HCT116 (cell line): ENCODE data around the gene ESF1. TPM values are rescaled to one million over a fixed set of nuclear protein-coding genes. Genes with fewer than 3 reads are reported as not detected.

Experiments
- ATAC-seq: fragments of 200-7000 bp; cut with Tn5 transposase; 2 replicates; pipeline ENCODE4 v1.9.1; 2020; ENCODE audit warnings: mild to moderate bottlenecking, moderate library complexity
- BruUV-seq: library from RNA; stranded (reverse); fragments of 400-500 nt; replicated peaks from 2 replicates; lab custom pipeline; 2021; lab: Mats Ljungman, UMichigan
- CTCF ChIA-PET: fragments of 300-600 bp; sonication (Branson Sonifier 250); formaldehyde crosslinking; loops from one replicate; lab custom pipeline; 2021; ENCODE audit warnings: antibody characterized with exemption; lab: Charles Lee
- POLR2A ChIA-PET: fragments of 300-600, 350-600 bp; sonication (Branson Sonifier 250); formaldehyde crosslinking; loops from one replicate; lab custom pipeline; 2021; ENCODE audit warnings: antibody characterized with exemption; lab: Charles Lee
- RAD21 ChIA-PET, 2 experiments: fragments of 300-600 bp; sonication (Branson Sonifier 250); formaldehyde crosslinking; loops; one replicate each; lab custom pipeline; 2023; ENCODE audit warnings: low total read pairs in 2 of 2; ENCODE audit not compliant: uncharacterized antibody in 2 of 2, unreplicated experiment in 2 of 2, low non-redundant PET in 1 of 2; lab: Charles Lee
- DNase-seq: peaks from one replicate; pipeline ENCODE4 v3.0.0-alpha.2; 2010; ENCODE audit warnings: low read depth, low spot score
- H2AFZ ChIP-seq: fragments of 200-600 bp; shearing (Covaris generic), sonication (generic); 2 replicates; pipeline ENCODE4 v1.6.1; 2017; ENCODE audit warnings: low read depth, mixed run types, mixed read lengths, antibody characterized with exemption, low read length; ENCODE audit not compliant: poor library complexity, severe bottlenecking
- H3K27ac ChIP-seq: 2 replicates; pipeline ENCODE4 v1.5.1; 2012; ENCODE audit warnings: low read depth, low read length
- H3K27me3 ChIP-seq: fragments of 200-600 bp; sonication (generic); 2 replicates; pipeline ENCODE4 v1.6.1; 2016; ENCODE audit warnings: mixed run types, low read length, mixed read lengths; ENCODE audit not compliant: insufficient read depth
- H3K36me3 ChIP-seq, 2 experiments: fragments of 200-500 bp in 1 of 2; fragments of 200-600 bp in 1 of 2; sonication (Bioruptor generic) in 1 of 2; sonication (generic) in 1 of 2; 2 replicates each; pipeline versions ENCODE4 v1.5.1 to v1.6.1; 2014 to 2016; ENCODE audit warnings: low read length in 2 of 2, inconsistent platforms in 1 of 2, mixed read lengths in 1 of 2, mixed run types in 1 of 2; ENCODE audit not compliant: insufficient read depth in 2 of 2, control insufficient read depth in 1 of 2
- H3K4me1 ChIP-seq, 2 experiments: fragments of 200-600 bp in 1 of 2; sonication (generic) in 1 of 2; 2 replicates each; pipeline versions ENCODE4 v1.5.1 to v1.6.1; 2012 to 2017; ENCODE audit warnings: low read length in 2 of 2, inconsistent platforms in 1 of 2, mild to moderate bottlenecking in 1 of 2, mixed read lengths in 1 of 2, mixed run types in 1 of 2, moderate library complexity in 1 of 2; ENCODE audit not compliant: insufficient read depth in 2 of 2, control insufficient read depth in 1 of 2
- H3K4me2 ChIP-seq: fragments of 200-600 bp; sonication (generic); 2 replicates; pipeline ENCODE4 v1.6.1; 2017; ENCODE audit warnings: mixed run types, low read length, mixed read lengths
- H3K4me3 ChIP-seq, 2 experiments: fragments of 200-600 bp in 1 of 2; sonication (generic) in 1 of 2; replicated peaks in 1 of 2; 2 replicates each; pipeline ENCODE4 v1.5.1; 2011 to 2016; ENCODE audit warnings: low read length in 2 of 2, control low read depth in 1 of 2, low read depth in 1 of 2, mild to moderate bottlenecking in 1 of 2, mixed read lengths in 1 of 2, mixed run types in 1 of 2
- H3K79me2 ChIP-seq: fragments of 200-600 bp; sonication (generic); 2 replicates; pipeline ENCODE4 v1.6.1; 2017; ENCODE audit warnings: mild to moderate bottlenecking, mixed run types, low read length, moderate library complexity, mixed read lengths; ENCODE audit not compliant: insufficient read depth
- H3K9ac ChIP-seq: fragments of 200-600 bp; sonication (generic); 2 replicates; pipeline ENCODE4 v1.6.1; 2016; ENCODE audit warnings: low read length, mixed read lengths
- H3K9me2 ChIP-seq: fragments of 200-600 bp; sonication (generic), shearing (Covaris generic); 2 replicates; pipeline ENCODE4 v1.6.1; 2017; ENCODE audit warnings: mixed run types, mild to moderate bottlenecking, moderate library complexity; ENCODE audit not compliant: insufficient read depth
- H3K9me3 ChIP-seq, 2 experiments: fragments of 200-500 bp in 1 of 2; fragments of 200-600 bp in 1 of 2; sonication (Bioruptor generic) in 1 of 2; sonication (generic) in 1 of 2; 2 replicates each; pipeline ENCODE4 v1.6.1; 2014 to 2017; ENCODE audit warnings: low read length in 2 of 2, mixed read lengths in 2 of 2, inconsistent platforms in 1 of 2, low read depth in 1 of 2, mild to moderate bottlenecking in 1 of 2, mixed run types in 1 of 2, moderate library complexity in 1 of 2; ENCODE audit not compliant: control insufficient read depth in 1 of 2, insufficient read depth in 1 of 2
- H4K20me1 ChIP-seq: fragments of 200-600 bp; sonication (generic), shearing (Covaris generic); 2 replicates; pipeline ENCODE4 v1.6.1; 2017; ENCODE audit warnings: mixed run types, mild to moderate bottlenecking, moderate library complexity; ENCODE audit not compliant: insufficient read depth
- ATF3 ChIP-seq: IDR thresholded peaks from 2 replicates; pipeline ENCODE4 v1.6.1; 2012
- CBX3 ChIP-seq: IDR thresholded peaks from 2 replicates; pipeline ENCODE4 v1.6.1; 2012; ENCODE audit warnings: low read depth
- CEBPB ChIP-seq: IDR thresholded peaks from 2 replicates; pipeline ENCODE4 v1.6.1; 2012; ENCODE audit warnings: low read depth
- CTCF ChIP-seq, 3 experiments: fragments of 200-600 bp in 1 of 3; sonication (generic) in 1 of 3; IDR thresholded peaks in 2 of 3; conservative IDR thresholded peaks in 1 of 3; 2 replicates each; pipeline ENCODE4 v1.5.1; 2012 to 2017; ENCODE audit warnings: low read depth in 2 of 3, low read length in 2 of 3, antibody characterized with exemption in 1 of 3, borderline replicate concordance in 1 of 3, control low read depth in 1 of 3, mild to moderate bottlenecking in 1 of 3, mixed read lengths in 1 of 3, mixed run types in 1 of 3, moderate library complexity in 1 of 3; ENCODE audit not compliant: insufficient read depth in 1 of 3
- EGR1 ChIP-seq: IDR thresholded peaks from 2 replicates; pipeline ENCODE4 v1.6.1; 2012; ENCODE audit warnings: low read depth
- ELF1 ChIP-seq: IDR thresholded peaks from 2 replicates; pipeline ENCODE4 v1.6.1; 2012; ENCODE audit warnings: low read depth, borderline replicate concordance
- EZH2 ChIP-seq: fragments of 200-600 bp; sonication (generic); IDR thresholded peaks from 2 replicates; pipeline ENCODE4 v1.6.1; 2017; ENCODE audit warnings: antibody characterized with exemption, mixed run types
- EZH2phosphoT487 ChIP-seq: fragments of 200-600 bp; IDR thresholded peaks from 2 replicates; pipeline ENCODE4 v1.6.1; 2018; ENCODE audit warnings: antibody characterized with exemption, borderline replicate concordance
- FOSL1 ChIP-seq: IDR thresholded peaks from 2 replicates; pipeline ENCODE4 v1.6.1; 2012; ENCODE audit warnings: low read depth
- JUND ChIP-seq: IDR thresholded peaks from 2 replicates; pipeline ENCODE4 v1.6.1; 2012
- POLR2A ChIP-seq: IDR thresholded peaks from 2 replicates; pipeline ENCODE4 v1.7.0; 2011; ENCODE audit warnings: borderline replicate concordance; ENCODE audit not compliant: insufficient read depth, insufficient read length; ENCODE audit errors: extremely low read depth
- POLR2AphosphoS5 ChIP-seq: IDR thresholded peaks from 2 replicates; pipeline ENCODE4 v1.6.1; 2011; ENCODE audit warnings: mild to moderate bottlenecking, low read depth, low read length, moderate library complexity
- RAD21 ChIP-seq: IDR thresholded peaks from 2 replicates; pipeline ENCODE4 v1.6.1; 2012; ENCODE audit warnings: low read depth, mild to moderate bottlenecking
- REST ChIP-seq: IDR thresholded peaks from 2 replicates; pipeline ENCODE4 v1.6.1; 2012; ENCODE audit warnings: low read depth
- SRF ChIP-seq: IDR thresholded peaks from 2 replicates; pipeline ENCODE4 v1.6.1; 2012; ENCODE audit warnings: low read depth
- YY1 ChIP-seq: IDR thresholded peaks from 2 replicates; pipeline ENCODE4 v1.6.1; 2011; ENCODE audit warnings: low read length, low read depth, moderate library complexity, mild to moderate bottlenecking; ENCODE audit not compliant: insufficient replicate concordance; ENCODE audit errors: extremely low read depth
- ZFX ChIP-seq: fragments of 450-650 bp; IDR thresholded peaks from 2 replicates; pipeline ENCODE4 v1.6.1; 2017
- intact Hi-C: fragments of 100-400 bp; cut with micrococcal nuclease; formaldehyde crosslinking; loops from 2 replicates; pipeline ENCODE4 v1.10.0; 2022
- total RNA-seq: library from RNA; stranded (reverse); gene quantifications from one replicate; pipeline ENCODE4 v1.2.1, GENCODE V29; 2021; ENCODE audit not compliant: unreplicated experiment

The ESF1 gene
- total RNA-seq, 1 experiment from 2014 or later: 25.4 TPM

DNA sequence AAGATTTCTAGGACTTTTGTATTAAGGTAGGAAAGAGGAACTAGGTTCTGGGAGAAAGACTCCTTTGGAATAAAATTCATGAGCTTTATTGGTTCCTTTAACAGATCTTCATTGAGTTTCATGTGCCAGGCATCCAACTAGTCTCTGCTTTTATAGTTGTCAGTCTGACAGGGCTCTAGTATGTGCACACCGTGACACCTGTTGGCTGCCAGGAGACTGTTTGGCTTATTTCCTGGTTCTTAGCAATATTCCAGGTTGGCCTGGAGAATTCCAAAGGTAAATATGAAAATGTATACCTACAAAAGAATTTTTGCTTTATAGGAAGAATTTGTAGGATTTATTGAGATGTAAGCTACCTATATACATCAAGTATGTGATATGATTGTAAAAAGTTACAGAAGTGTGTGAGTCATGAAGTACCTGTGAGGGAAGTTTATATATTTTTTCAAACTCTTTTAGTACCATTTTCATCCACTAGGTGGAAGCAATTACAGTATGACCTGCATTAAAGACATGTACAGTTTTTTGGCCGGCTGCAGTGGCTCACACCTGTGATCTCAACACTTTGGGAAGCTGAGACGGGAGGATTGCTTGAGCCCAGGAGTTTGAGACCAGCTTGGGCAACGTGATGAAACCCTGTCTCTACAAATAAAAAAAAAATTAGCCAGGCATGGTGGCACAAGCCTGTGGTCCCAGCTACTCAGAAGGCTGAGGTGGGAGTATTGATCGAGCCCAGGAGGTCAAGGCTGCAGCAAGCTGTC lies 35.3 kb upstream of the ESF1 start:
- intact Hi-C loops: loop anchor here (1.0 kb wide), 1 partner anchor 235 kb away; no protein-coding TSS in a partner anchor
- CTCF ChIA-PET: interaction anchor here (0.5 to 2.1 kb wide), 5 partner anchors 20 to 234 kb away, joined by 3 to 10 read pairs (median 4); no protein-coding TSS in a partner anchor
- ATAC-seq: peak; percentile 87
- Histone ChIP-seq H3K36me3 (peaks cover 16 to 19% of the 10 kb centered on the region in 2 experiments; a peak in 3 of 4 replicates), H2AFZ (no peak overlapping the region), H3K27ac (no peak overlapping the region), H3K4me1 (no peaks in the 10 kb centered on the region), H3K4me2 (no peak overlapping the region), H4K20me1 (peaks cover 5% of the 10 kb centered on the region; the same call in 1 of the 2 replicates), H3K9me2 (no peaks in the 10 kb centered on the region), H3K9me3 (no peaks in the 10 kb centered on the region), H3K9ac (no peak overlapping the region), H3K4me3 (no peak overlapping the region), H3K79me2 (no peaks in the 10 kb centered on the region), H3K27me3 (no peaks in the 10 kb centered on the region; the same call in 1 of the 2 replicates)
- RAD21 ChIA-PET: interaction anchor here in 1 of 2 experiments (0.6 kb wide), 1 partner anchor 233 kb away, joined by 4 read pairs; no protein-coding TSS in a partner anchor
- DNase-seq: peak; percentile 42
- POLR2A ChIA-PET: no interaction called here
- BruUV-seq: no TSS peak
- TF ChIP-seq EGR1: no peak
- TF ChIP-seq FOSL1: no peak
- TF ChIP-seq ELF1: no peak
- TF ChIP-seq CEBPB: no peak
- no peak for TF ChIP-seq ATF3
- TF ChIP-seq YY1: no peak
- TF ChIP-seq RAD21: peak; percentile 54
- TF ChIP-seq POLR2A: no peak
- TF ChIP-seq EZH2phosphoT487: no peak
- no peak for TF ChIP-seq ZFX
- peak; percentile 47 to 61 (median 51); a peak in 4 of 6 replicates for TF ChIP-seq CTCF (IDR thresholded peaks at IDR 0.05 in 2 of 3, conservative IDR thresholded peaks at IDR 0.05 in 1 of 3; ENCODE audit: borderline replicate concordance in 1 of 3, insufficient read depth in 1 of 3, low read depth in 2 of 3, low read length in 2 of 3)
- TF ChIP-seq EZH2: no peak
- no peak for TF ChIP-seq REST
- TF ChIP-seq CBX3: no peak
- TF ChIP-seq JUND: no peak
- TF ChIP-seq POLR2AphosphoS5: no peak
- no peak for TF ChIP-seq SRF
